Parathyroid adenoma (tissue), 2 donors: Measurements from ENCODE around the gene TCHP.
A peak's percentile ranks its signal among the peaks of the same experiment; 100 is the strongest.

Source experiments
- H2AFZ ChIP-seq: fragments of 300-600 bp; sonication (generic); one replicate; pipeline ENCODE4 v1.7.0; 2017; ENCODE audit warnings: antibody characterized with exemption, mild to moderate bottlenecking
- H3K27ac ChIP-seq: fragments of 300-600 bp; sonication (generic); one replicate; pipeline ENCODE4 v1.7.0; 2017
- H3K27me3 ChIP-seq: fragments of 300-600 bp; sonication (generic); one replicate; pipeline ENCODE4 v1.7.0; 2017; ENCODE audit warnings: low read length; ENCODE audit not compliant: control insufficient read depth, insufficient read depth
- H3K36me3 ChIP-seq: fragments of 300-600 bp; sonication (generic); one replicate; pipeline ENCODE4 v1.7.0; 2017; ENCODE audit warnings: low read length; ENCODE audit not compliant: control insufficient read depth, insufficient read depth
- H3K4me1 ChIP-seq: fragments of 300-600 bp; sonication (generic); one replicate; pipeline ENCODE4 v1.7.0; 2017; ENCODE audit warnings: control low read depth
- H3K4me2 ChIP-seq: fragments of 300-600 bp; sonication (generic); one replicate; pipeline ENCODE4 v1.7.0; 2017; ENCODE audit warnings: low read length
- H3K4me3 ChIP-seq: fragments of 300-600 bp; sonication (generic); one replicate; pipeline ENCODE4 v1.7.0; 2017; ENCODE audit warnings: low read depth, low read length
- H3K79me2 ChIP-seq: fragments of 300-600 bp; sonication (generic); one replicate; pipeline ENCODE4 v1.7.0; 2017; ENCODE audit warnings: control low read depth
- H3K9ac ChIP-seq: fragments of 300-600 bp; sonication (generic); one replicate; pipeline ENCODE4 v1.7.0; 2017; ENCODE audit warnings: mild to moderate bottlenecking
- H3K9me3 ChIP-seq: fragments of 300-600 bp; sonication (generic); one replicate; pipeline ENCODE4 v1.7.0; 2017; ENCODE audit warnings: low read length; ENCODE audit not compliant: control insufficient read depth
- CTCF ChIP-seq: fragments of 300-600 bp; sonication (generic); IDR thresholded peaks from one replicate; pipeline ENCODE4 v1.7.0; 2017; ENCODE audit warnings: antibody characterized with exemption, mild to moderate bottlenecking
- donor health status: primary hyperparathyroidism.

The TCHP gene

GRCh38 chr12:109879351-109880042 is 20.6 kb upstream of the TCHP start:
- H2AFZ ChIP-seq, result peak overlapping the region; percentile 77

GRCh38 chr12:109880043-109880931 is 19.8 kb upstream of the TCHP start, which contains the start of gene GLTP:
Gene GLTP (minus strand): TSS chr12:109880541. CDS start chr12:109880374, 167 bp downstream.
- Histone ChIP-seq H3K9ac (peak within 1 kb of the TSS; percentile 49), H3K36me3 (no peaks in the 10 kb centered on the region), H3K4me1 (peaks cover 13% of the 10 kb centered on the region), H3K27me3 (no peaks in the 10 kb centered on the region), H2AFZ (peak within 1 kb of the TSS; percentile 87), H3K9me3 (no peaks in the 10 kb centered on the region), H3K79me2 (peaks cover 31% of the 10 kb centered on the region), H3K27ac (peak within 1 kb of the TSS; percentile 26), H3K4me3 (peak within 1 kb of the TSS; percentile 69), H3K4me2 (peak within 1 kb of the TSS; percentile 93)
- TF ChIP-seq CTCF, result no peak

More at GRCh38 chr12:109879351-109880042, 20.6 kb upstream of the TCHP start:
- Histone ChIP-seq H3K4me3 (peak overlapping the region; percentile 69), H3K79me2 (peaks cover 35% of the 10 kb centered on the region), H3K9me3 (no peaks in the 10 kb centered on the region), H3K4me1 (peaks cover 18% of the 10 kb centered on the region), H3K9ac (peak overlapping the region; percentile 49), H3K4me2 (peak overlapping the region; percentile 50), H3K27ac (peak overlapping the region; percentile 26), H3K36me3 (no peaks in the 10 kb centered on the region), H3K27me3 (no peaks in the 10 kb centered on the region)
- no peak for TF ChIP-seq CTCF

GRCh38 chr12:109880938-109881337 is 19.1 kb upstream of the TCHP start:
- Histone ChIP-seq H3K4me1 (peaks cover 6% of the 10 kb centered on the region), H3K4me3 (peak overlapping the region; percentile 66), H3K4me2 (peak overlapping the region; percentile 93), H3K9ac (no peak overlapping the region), H3K9me3 (no peaks in the 10 kb centered on the region), H3K27ac (no peak overlapping the region), H2AFZ (peak overlapping the region; percentile 87), H3K36me3 (no peaks in the 10 kb centered on the region), H3K79me2 (peaks cover 31% of the 10 kb centered on the region), H3K27me3 (no peaks in the 10 kb centered on the region)
- TF ChIP-seq CTCF, result no peak

- no peaks in the 10 kb centered on the region for H3K27me3 ChIP-seq
Measured at GRCh38 chr12:109881752-109882151, 18.3 kb upstream of the TCHP start.

More at GRCh38 chr12:109881752-109882151, 18.3 kb upstream of the TCHP start:
- no peak for TF ChIP-seq CTCF
- H3K4me3 ChIP-seq, result no peak overlapping the region
- no peak overlapping the region for H2AFZ ChIP-seq
- H3K9me3 ChIP-seq, result no peaks in the 10 kb centered on the region
- no peak overlapping the region for H3K27ac ChIP-seq
- no peak overlapping the region for H3K4me2 ChIP-seq
- no peaks in the 10 kb centered on the region for H3K36me3 ChIP-seq
- no peak overlapping the region for H3K9ac ChIP-seq
- H3K79me2 ChIP-seq, result peaks cover 31% of the 10 kb centered on the region
- H3K4me1 ChIP-seq, result no peaks in the 10 kb centered on the region
